ENCODE results near the gene DNAL1.
"Not testable (repeated sequence)": the region's sequence is repeated elsewhere in the genome, so short reads cannot be mapped to it uniquely, and the experiment has no call there.

The DNAL1 gene

GRCh38 chr14:73695997-73696396 is 51.2 kb downstream of the DNAL1 start:
- TF ChIP-seq CTCF (IDR thresholded peaks at IDR 0.05; ENCODE audit: low read depth, low read length, missing control alignments): no peak
- no peak overlapping the region for H3K4me3 ChIP-seq (replicated peaks; ENCODE audit: low read depth, low read length)
- no peak for DNase-seq (ENCODE audit: extremely low read depth, low read depth)

DNA sequence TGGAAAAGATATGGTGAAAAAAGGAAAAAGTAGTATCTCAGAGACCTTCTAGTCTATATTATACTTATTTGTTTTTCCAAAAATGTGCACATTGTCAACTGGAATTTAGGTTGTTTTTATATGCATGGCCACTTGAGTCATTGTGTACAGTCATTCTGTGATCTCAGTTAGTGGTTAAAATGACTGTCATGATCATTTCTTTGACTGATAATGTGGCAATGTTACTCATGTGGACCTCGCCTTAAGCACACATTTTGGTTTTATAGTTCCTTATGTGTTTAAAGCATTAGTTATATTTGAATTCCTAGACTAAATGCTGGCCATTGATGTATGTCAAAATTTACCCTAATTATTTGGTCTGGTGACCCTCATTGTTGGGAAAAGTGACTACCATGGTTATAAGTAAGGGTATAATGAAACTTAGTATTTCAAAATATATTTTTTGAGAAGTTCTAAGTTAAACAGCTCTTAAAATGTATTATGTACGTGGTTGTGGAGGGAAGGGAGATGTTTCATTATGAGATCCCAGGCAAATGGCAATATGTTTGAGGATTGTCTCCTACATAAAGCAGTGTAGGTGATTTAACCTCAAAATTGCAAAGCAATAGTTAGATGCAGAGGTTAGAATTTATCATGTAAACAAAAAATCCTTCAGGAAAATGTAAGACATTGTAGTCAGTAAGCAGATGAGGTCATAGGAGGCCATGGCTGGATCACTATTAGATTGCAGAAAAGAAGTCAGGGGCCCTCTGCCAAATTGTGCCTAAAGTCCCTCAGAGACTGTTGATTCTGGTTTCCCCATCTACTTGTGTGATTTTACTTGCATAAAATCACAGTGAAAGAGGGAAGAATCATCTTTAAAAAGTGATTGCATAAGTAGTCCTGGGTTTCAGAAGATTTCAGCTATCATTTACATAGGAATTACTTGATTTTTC is 51.9 kb downstream of the DNAL1 start:
- H3K4me3 ChIP-seq (replicated peaks; ENCODE audit: low read depth, low read length): no peak overlapping the region
- TF ChIP-seq CTCF (IDR thresholded peaks at IDR 0.05; ENCODE audit: low read depth, low read length, missing control alignments): no peak
- no peak for DNase-seq (ENCODE audit: extremely low read depth, low read depth)

DNA sequence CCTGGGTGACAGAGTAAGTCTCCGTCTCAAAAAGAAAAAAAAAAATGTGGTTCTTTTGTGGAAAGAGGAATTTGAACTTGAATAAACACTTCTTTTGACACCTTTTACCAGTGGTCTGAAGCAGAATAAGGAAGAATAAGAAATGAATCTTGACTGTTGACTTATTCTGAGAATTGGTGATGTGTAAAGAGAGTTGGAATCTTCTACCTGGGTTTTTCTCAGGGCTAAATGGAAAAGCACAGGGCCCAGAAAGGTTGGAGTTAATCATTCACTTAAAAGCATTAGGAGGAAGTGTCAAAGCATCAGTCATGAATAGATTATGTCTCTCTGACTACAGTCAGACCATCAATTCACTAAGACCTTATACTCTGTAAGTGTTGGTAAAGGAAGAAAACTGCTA is 55.5 kb downstream of the DNAL1 start:
- TF ChIP-seq CTCF (IDR thresholded peaks at IDR 0.05; ENCODE audit: low read depth, low read length, missing control alignments): no peak
- no peak overlapping the region for H3K4me3 ChIP-seq (replicated peaks; ENCODE audit: low read depth, low read length)
- no peak for DNase-seq (ENCODE audit: extremely low read depth, low read depth)

GRCh38 chr14:73708076-73708475 is 63.3 kb downstream of the DNAL1 start:
- H3K4me3 ChIP-seq (replicated peaks; ENCODE audit: low read depth, low read length); DNase-seq (ENCODE audit: extremely low read depth, low read depth): not testable (repeated sequence)

- H3K4me3 ChIP-seq (replicated peaks; ENCODE audit: low read depth, low read length): no peak overlapping the region
- TF ChIP-seq CTCF (IDR thresholded peaks at IDR 0.05; ENCODE audit: low read depth, low read length, missing control alignments): no peak
- no peak for DNase-seq (ENCODE audit: extremely low read depth, low read depth)
Measured at GRCh38 chr14:73709904-73710469, 65.2 kb downstream of the DNAL1 start.

- no peak overlapping the region for H3K4me3 ChIP-seq (replicated peaks; ENCODE audit: low read depth, low read length)
- no peak for TF ChIP-seq CTCF (IDR thresholded peaks at IDR 0.05; ENCODE audit: low read depth, low read length, missing control alignments)
- no peak for DNase-seq (ENCODE audit: extremely low read depth, low read depth)
Measured at GRCh38 chr14:73710737-73711136, 66.0 kb downstream of the DNAL1 start.

DNA sequence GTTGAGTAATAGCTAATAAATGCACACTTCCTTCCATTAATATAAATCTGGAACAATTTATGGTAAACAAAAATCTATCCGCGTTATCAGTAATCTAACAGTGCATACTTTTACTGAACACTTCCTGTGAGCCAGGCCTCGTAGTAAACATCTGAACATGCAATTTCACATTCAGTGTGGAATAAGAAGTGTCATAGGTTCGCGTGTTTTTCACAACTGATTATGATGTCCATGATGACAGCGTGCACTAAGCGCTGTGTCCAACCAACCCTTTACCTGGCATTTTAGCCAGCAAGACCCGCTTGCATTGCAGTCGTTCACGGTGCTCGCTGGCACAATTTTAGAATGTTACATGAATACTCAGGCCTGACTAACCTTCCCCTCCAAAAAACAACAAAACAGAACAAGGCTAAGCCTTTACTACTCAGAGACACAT is 67.3 kb downstream of the DNAL1 start:
- TF ChIP-seq CTCF (IDR thresholded peaks at IDR 0.05; ENCODE audit: low read depth, low read length, missing control alignments): no peak
- H3K4me3 ChIP-seq (replicated peaks; ENCODE audit: low read depth, low read length): peak overlapping the region; percentile 92
- no peak for DNase-seq (ENCODE audit: extremely low read depth, low read depth)
